Neural progenitor cell (in vitro differentiated cells): ENCODE data around the gene USF2. TPM values are rescaled to one million over a fixed set of nuclear protein-coding genes. Genes with fewer than 3 reads are reported as not detected.

Experiments used
- DNase-seq: peaks from one replicate; pipeline ENCODE4 v3.0.0-alpha.2; 2016; ENCODE audit warnings: low spot score
- H2AFZ ChIP-seq: fragments of 200-600 bp; sonication (generic); replicated peaks from 2 replicates; pipeline ENCODE4 v1.6.1; 2016; ENCODE audit warnings: antibody characterized with exemption
- H3F3A ChIP-seq: fragments of 200-600 bp; sonication (generic); 2 replicates; pipeline ENCODE4 v1.6.1; 2016; ENCODE audit warnings: antibody characterized with exemption, low read depth
- H3K27ac ChIP-seq: fragments of 200-600 bp; sonication (generic); 2 replicates; pipeline ENCODE4 v1.5.1; 2016; ENCODE audit warnings: mild to moderate bottlenecking
- H3K27me3 ChIP-seq: fragments of 200-600 bp; sonication (generic); 2 replicates; pipeline ENCODE4 v1.6.1; 2016; ENCODE audit warnings: mild to moderate bottlenecking, moderate library complexity
- H3K36me3 ChIP-seq: fragments of 200-600 bp; sonication (generic); 2 replicates; pipeline ENCODE4 v1.5.1; 2016
- H3K4me1 ChIP-seq: fragments of 200-600 bp; sonication (generic); 2 replicates; pipeline ENCODE4 v1.6.1; 2016; ENCODE audit warnings: mixed run types
- H3K4me2 ChIP-seq: fragments of 200-600 bp; sonication (generic); 2 replicates; pipeline ENCODE4 v1.6.1; 2016
- H3K4me3 ChIP-seq: fragments of 200-600 bp; sonication (generic); 2 replicates; pipeline ENCODE4 v1.5.1; 2016
- H3K79me2 ChIP-seq: fragments of 200-600 bp; sonication (generic); 2 replicates; pipeline ENCODE4 v1.6.1; 2016; ENCODE audit warnings: low read depth
- H3K9ac ChIP-seq: fragments of 200-600 bp; sonication (generic); 2 replicates; pipeline ENCODE4 v1.6.1; 2016
- H3K9me3 ChIP-seq: fragments of 200-600 bp; sonication (generic); 2 replicates; pipeline ENCODE4 v1.5.1; 2016; ENCODE audit warnings: low read depth
- H4K20me1 ChIP-seq: fragments of 200-600 bp; sonication (generic); 2 replicates; pipeline ENCODE4 v1.6.1; 2016; ENCODE audit warnings: low read depth
- H3K27ac Mint-ChIP-seq: 3 replicates; pipeline ENCODE4 v1.8.0; 2021; ENCODE audit warnings: mixed read lengths
- H3K27me3 Mint-ChIP-seq: 2 replicates; pipeline ENCODE4 v1.8.0; 2022; ENCODE audit warnings: low read depth, mild to moderate bottlenecking, inconsistent platforms, moderate library complexity, mixed read lengths; ENCODE audit not compliant: insufficient read depth
- H3K36me3 Mint-ChIP-seq: 3 replicates; pipeline ENCODE4 v1.8.0; 2021; ENCODE audit warnings: mixed read lengths
- H3K4me1 Mint-ChIP-seq: 3 replicates; pipeline ENCODE4 v1.8.0; 2021; ENCODE audit warnings: mixed read lengths
- H3K4me3 Mint-ChIP-seq: 3 replicates; pipeline ENCODE4 v1.8.0; 2021; ENCODE audit warnings: mild to moderate bottlenecking, moderate library complexity, mixed read lengths
- H3K9me3 Mint-ChIP-seq: 3 replicates; pipeline ENCODE4 v1.8.0; 2020; ENCODE audit warnings: mixed read lengths
- EZH2 ChIP-seq: fragments of 200-600 bp; sonication (generic); IDR thresholded peaks from 2 replicates; pipeline ENCODE4 v1.6.1; 2017; ENCODE audit warnings: antibody characterized with exemption, mild to moderate bottlenecking, moderate library complexity
- EZH2phosphoT487 ChIP-seq: fragments of 200-600 bp; sonication (generic); IDR thresholded peaks from 2 replicates; pipeline ENCODE4 v1.6.1; 2017; ENCODE audit warnings: antibody characterized with exemption
- total RNA-seq: library from RNA; depleted of rRNA; stranded (reverse); fragments of >200 nt; gene quantifications from 2 replicates; pipeline ENCODE4 v1.2.3, GENCODE V29; 2015; ENCODE audit warnings: low replicate concordance
- TF ChIP-seq, protein P1 (sequence below): fragments of 200-600 bp; sonication (generic); IDR thresholded peaks from 2 replicates; pipeline ENCODE4 v1.5.1; 2017; ENCODE audit warnings: antibody characterized with exemption, mild to moderate bottlenecking

USF2 gene
- total RNA-seq, 1 donor from 2014 or later, result 46.8 TPM

DNA sequence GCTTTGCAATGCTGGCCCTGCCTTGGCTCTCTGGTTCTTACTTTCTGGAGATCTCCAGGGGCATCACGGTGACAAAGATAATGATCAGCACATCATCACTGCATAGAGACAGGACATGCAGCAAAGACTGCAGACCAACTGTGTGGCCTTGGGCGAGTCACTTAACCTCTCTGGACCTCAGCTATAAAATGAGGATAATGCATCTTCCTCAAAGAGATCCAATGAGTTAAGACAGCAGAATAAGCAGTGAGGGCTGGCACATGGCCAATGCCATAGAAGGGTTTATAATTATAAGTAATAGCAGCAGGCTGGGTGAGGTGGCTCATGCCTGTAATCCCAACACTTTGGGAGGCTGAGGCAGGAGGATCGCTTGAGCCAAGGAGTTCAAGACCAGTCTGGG lies 25.6 kb downstream of the USF2 start:
- Histone ChIP-seq H2AFZ (no peak overlapping the region), H3K79me2 (no peaks in the 10 kb centered on the region), H3K4me3 (no peak overlapping the region), H3K27me3 (no peaks in the 10 kb centered on the region), H3K36me3 (no peaks in the 10 kb centered on the region), H3K27ac (no peak overlapping the region), H4K20me1 (no peaks in the 10 kb centered on the region), H3K9me3 (no peaks in the 10 kb centered on the region), H3K9ac (no peak overlapping the region), H3K4me2 (no peak overlapping the region), H3F3A (peaks cover 21% of the 10 kb centered on the region), H3K4me1 (peaks cover 8% of the 10 kb centered on the region)
- H3K4me1 Mint-ChIP-seq, result no peaks in the 10 kb centered on the region
- peaks cover 9% of the 10 kb centered on the region for H3K27me3 Mint-ChIP-seq
- H3K4me3 Mint-ChIP-seq, result no peak overlapping the region
- H3K27ac Mint-ChIP-seq, result no peak overlapping the region
- H3K9me3 Mint-ChIP-seq, result no peaks in the 10 kb centered on the region
- no peak for DNase-seq
- TF ChIP-seq, protein P1, sequence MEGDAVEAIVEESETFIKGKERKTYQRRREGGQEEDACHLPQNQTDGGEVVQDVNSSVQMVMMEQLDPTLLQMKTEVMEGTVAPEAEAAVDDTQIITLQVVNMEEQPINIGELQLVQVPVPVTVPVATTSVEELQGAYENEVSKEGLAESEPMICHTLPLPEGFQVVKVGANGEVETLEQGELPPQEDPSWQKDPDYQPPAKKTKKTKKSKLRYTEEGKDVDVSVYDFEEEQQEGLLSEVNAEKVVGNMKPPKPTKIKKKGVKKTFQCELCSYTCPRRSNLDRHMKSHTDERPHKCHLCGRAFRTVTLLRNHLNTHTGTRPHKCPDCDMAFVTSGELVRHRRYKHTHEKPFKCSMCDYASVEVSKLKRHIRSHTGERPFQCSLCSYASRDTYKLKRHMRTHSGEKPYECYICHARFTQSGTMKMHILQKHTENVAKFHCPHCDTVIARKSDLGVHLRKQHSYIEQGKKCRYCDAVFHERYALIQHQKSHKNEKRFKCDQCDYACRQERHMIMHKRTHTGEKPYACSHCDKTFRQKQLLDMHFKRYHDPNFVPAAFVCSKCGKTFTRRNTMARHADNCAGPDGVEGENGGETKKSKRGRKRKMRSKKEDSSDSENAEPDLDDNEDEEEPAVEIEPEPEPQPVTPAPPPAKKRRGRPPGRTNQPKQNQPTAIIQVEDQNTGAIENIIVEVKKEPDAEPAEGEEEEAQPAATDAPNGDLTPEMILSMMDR, result no peak
- TF ChIP-seq EZH2phosphoT487 (no peak), EZH2 (no peak)
- H3K36me3 Mint-ChIP-seq, result no peaks in the 10 kb centered on the region

DNA sequence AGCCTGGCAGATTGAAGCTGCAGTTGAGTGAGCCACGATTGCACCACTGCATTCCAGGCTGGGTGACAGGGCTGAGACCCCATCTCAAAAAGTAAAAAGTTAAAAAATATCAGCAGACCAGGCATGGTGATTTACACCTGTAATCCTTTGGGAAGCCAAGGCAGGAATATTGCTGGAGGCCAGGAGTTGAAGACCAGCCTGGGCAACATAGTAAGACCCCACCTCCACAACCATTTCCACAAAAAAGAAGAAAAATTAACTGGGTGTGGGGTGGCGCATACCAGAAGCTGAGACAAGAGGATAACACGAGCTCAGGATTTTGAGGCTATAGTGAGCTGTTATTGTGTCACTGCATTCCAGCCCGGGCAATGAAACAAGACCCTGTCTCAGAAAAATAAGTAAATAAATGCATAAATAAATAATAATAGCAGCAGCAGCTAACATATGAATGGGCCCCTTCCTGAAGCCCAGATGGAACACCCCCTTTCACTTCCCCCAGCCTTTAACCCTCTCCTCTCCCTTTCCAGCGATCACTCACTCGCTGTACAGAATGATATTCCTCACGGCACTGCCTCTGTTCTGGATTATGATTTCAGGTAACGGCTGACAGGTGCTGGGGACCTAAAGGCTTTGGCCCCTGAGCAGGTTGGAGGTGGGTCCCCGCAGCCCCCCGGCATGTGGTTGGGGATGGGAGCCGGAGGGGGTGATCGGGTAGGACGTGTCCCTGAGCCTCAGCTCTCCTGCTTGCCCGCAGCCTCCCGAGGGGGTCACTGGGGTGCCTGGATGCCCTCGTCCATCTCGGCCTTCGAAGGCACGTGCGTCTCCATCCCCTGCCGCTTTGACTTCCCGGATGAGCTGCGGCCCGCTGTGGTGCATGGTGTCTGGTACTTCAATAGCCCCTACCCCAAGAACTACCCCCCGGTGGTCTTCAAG lies 26.4 kb downstream of the USF2 start:
- H3K27me3 Mint-ChIP-seq, result peaks cover 8% of the 10 kb centered on the region
- Histone ChIP-seq H3K27me3 (no peaks in the 10 kb centered on the region), H3K27ac (no peak overlapping the region), H3K79me2 (no peaks in the 10 kb centered on the region), H3K4me2 (no peak overlapping the region), H3F3A (peaks cover 21% of the 10 kb centered on the region), H3K9ac (no peak overlapping the region), H4K20me1 (no peaks in the 10 kb centered on the region), H3K36me3 (no peaks in the 10 kb centered on the region), H3K4me3 (no peak overlapping the region), H3K9me3 (no peaks in the 10 kb centered on the region), H3K4me1 (peaks cover 8% of the 10 kb centered on the region), H2AFZ (peak overlapping the region; percentile 4)
- H3K36me3 Mint-ChIP-seq, result no peaks in the 10 kb centered on the region
- TF ChIP-seq, protein P1, result no peak
- TF ChIP-seq EZH2phosphoT487, result no peak
- no peak for TF ChIP-seq EZH2
- no peaks in the 10 kb centered on the region for H3K9me3 Mint-ChIP-seq
- no peaks in the 10 kb centered on the region for H3K4me1 Mint-ChIP-seq
- H3K27ac Mint-ChIP-seq, result no peak overlapping the region
- no peak for DNase-seq
- no peak overlapping the region for H3K4me3 Mint-ChIP-seq

- no peaks in the 10 kb centered on the region for H3K9me3 ChIP-seq
- peaks cover 21% of the 10 kb centered on the region for H3F3A ChIP-seq
- H3K36me3 ChIP-seq, result no peaks in the 10 kb centered on the region
- H2AFZ ChIP-seq, result peak overlapping the region; percentile 4
- no peaks in the 10 kb centered on the region for H4K20me1 ChIP-seq
- peaks cover 2% of the 10 kb centered on the region for H3K4me1 ChIP-seq
- no peak overlapping the region for H3K27ac ChIP-seq
- no peak for TF ChIP-seq EZH2
- TF ChIP-seq, protein P1, result no peak
- no peak for TF ChIP-seq EZH2phosphoT487
- H3K27me3 Mint-ChIP-seq, result peaks cover 6% of the 10 kb centered on the region
- no peaks in the 10 kb centered on the region for H3K36me3 Mint-ChIP-seq
- no peak overlapping the region for H3K4me3 ChIP-seq
- H3K4me2 ChIP-seq, result no peak overlapping the region
- H3K27ac Mint-ChIP-seq, result no peak overlapping the region
- no peaks in the 10 kb centered on the region for H3K9me3 Mint-ChIP-seq
- no peaks in the 10 kb centered on the region for H3K27me3 ChIP-seq
- no peak overlapping the region for H3K9ac ChIP-seq
- no peaks in the 10 kb centered on the region for H3K79me2 ChIP-seq
- no peak for DNase-seq
- H3K4me3 Mint-ChIP-seq, result no peak overlapping the region
- H3K4me1 Mint-ChIP-seq, result no peaks in the 10 kb centered on the region
Observed at GRCh38 chr19:35295792-35296462, 27.2 kb downstream of the USF2 start.
